NCI-H446 (cell line): Measurements from ENCODE around the gene FXYD7.

ENCODE experiments used
- DNase-seq, 2 experiments: peaks; one replicate each; lab custom pipeline; 2025; lab: John Stamatoyannopoulos, UW

Gene FXYD7

GRCh38 chr19:35199481-35199880 is 56.4 kb downstream of the FXYD7 start:
- DNase-seq, result no peak

- no peak for DNase-seq
Observed at GRCh38 chr19:35202722-35203688, 60.0 kb downstream of the FXYD7 start.
